Small intestine (tissue), 7 donors: ENCODE data around the gene ACOT11. TPM values are rescaled to one million over a fixed set of nuclear protein-coding genes. Genes with fewer than 3 reads are reported as not detected.

Source experiments
- DNase-seq, 2 donors: peaks; one replicate each; pipeline versions ENCODE4 v3.0.0 to v3.0.0-alpha.2; 2013
- FAIRE-seq: peaks from 2 replicates; lab custom pipeline; 2012; peaks lifted over from hg19 to GRCh38; lab: Jason Lieb, UNC
- H3K27ac ChIP-seq, 3 donors: one replicate each; pipeline ENCODE4 v1.5.1; 2013; ENCODE audit warnings: low read length in 2 of 3, mild to moderate bottlenecking in 2 of 3, control low read depth in 1 of 3, inconsistent platforms in 1 of 3, low read depth in 1 of 3, moderate library complexity in 1 of 3
- H3K27me3 ChIP-seq, 3 donors: one replicate each; pipeline ENCODE4 v1.6.1; 2013; ENCODE audit warnings: low read length in 3 of 3, inconsistent platforms in 1 of 3; ENCODE audit not compliant: control insufficient read depth in 3 of 3, insufficient read depth in 3 of 3
- H3K36me3 ChIP-seq, 3 donors: one replicate each; pipeline ENCODE4 v1.6.1; 2013; ENCODE audit warnings: low read length in 3 of 3, inconsistent platforms in 1 of 3, low read depth in 1 of 3, mild to moderate bottlenecking in 1 of 3, moderate library complexity in 1 of 3; ENCODE audit not compliant: control insufficient read depth in 3 of 3, insufficient read depth in 2 of 3
- H3K4me1 ChIP-seq, 3 donors: one replicate each; pipeline ENCODE4 v1.6.1; 2013; ENCODE audit warnings: low read length in 2 of 3, inconsistent platforms in 1 of 3, low read depth in 1 of 3, mild to moderate bottlenecking in 1 of 3, moderate library complexity in 1 of 3; ENCODE audit not compliant: control insufficient read depth in 3 of 3, insufficient read depth in 2 of 3
- H3K4me3 ChIP-seq, 3 donors: one replicate each; pipeline ENCODE4 v1.5.1; 2013; ENCODE audit warnings: low read length in 3 of 3, control low read depth in 1 of 3, inconsistent platforms in 1 of 3, low read depth in 1 of 3, mild to moderate bottlenecking in 1 of 3, moderate library complexity in 1 of 3
- H3K9me3 ChIP-seq, 2 donors: one replicate each; pipeline ENCODE4 v1.6.1; 2013; ENCODE audit warnings: low read depth in 1 of 2, low read length in 1 of 2; ENCODE audit not compliant: control insufficient read depth in 2 of 2, insufficient read depth in 1 of 2
- WGBS, 3 donors: extraction: QIAGEN DNeasy Blood & Tissue Kit; methylation state at CpG; one replicate each; pipeline ENCODE4 v1.1.7; 2013; 5-methylcytosine and 5-hydroxymethylcytosine counted together
- polyA plus RNA-seq, 4 donors: library from polyadenylated mRNA; stranded (reverse) in 3 of 4; unstranded in 1 of 4; fragments of 200-250 nt in 3 of 4; fragments of 120-200 nt in 1 of 4; gene quantifications; one replicate each; pipeline versions ENCODE4 v1.2.1 to v1.2.3, GENCODE V29; 2013
- donor health status: healthy with polysubstance abuse.
- donor health status: control.
- donor health status: control.
- donor health status: Bipolar disorder and iron deficiency.
- donor health status: healthy.

ACOT11 gene
- polyA plus RNA-seq, 4 donors = 30.4 to 101 (median 46.4) TPM

GRCh38 chr1:54571803-54572541 lies 23.9 kb downstream of the ACOT11 start:
- no peak for DNase-seq
- no peak for FAIRE-seq
- H3K27me3 ChIP-seq = no peaks in the 10 kb centered on the region
- H3K4me1 ChIP-seq = peaks cover 0 to 4% (median 1%) of the 10 kb centered on the region in 3 donors
- H3K27ac ChIP-seq = no peak overlapping the region
- H3K36me3 ChIP-seq = peaks cover 0 to 60% (median 1%) of the 10 kb centered on the region in 3 donors
- no peaks in the 10 kb centered on the region for H3K9me3 ChIP-seq
- WGBS, 3 donors = 64 to 73% (median 72%) methylated on average over 8 of the region's 8 CpGs
- H3K4me3 ChIP-seq = no peak overlapping the region

- H3K4me3 ChIP-seq = no peak overlapping the region
- H3K4me1 ChIP-seq = peaks cover 0 to 4% (median 0%) of the 10 kb centered on the region in 3 donors
- no peaks in the 10 kb centered on the region for H3K9me3 ChIP-seq
- peaks cover 0 to 58% (median 1%) of the 10 kb centered on the region in 3 donors for H3K36me3 ChIP-seq
- FAIRE-seq (no peak), DNase-seq (no peak)
- H3K27ac ChIP-seq = no peak overlapping the region
- no peaks in the 10 kb centered on the region for H3K27me3 ChIP-seq
- WGBS, 3 donors = 68 to 75% (median 74%) methylated on average over 3 of the region's 3 CpGs
Observed at GRCh38 chr1:54572542-54572850, 24.5 kb downstream of the ACOT11 start.

DNA sequence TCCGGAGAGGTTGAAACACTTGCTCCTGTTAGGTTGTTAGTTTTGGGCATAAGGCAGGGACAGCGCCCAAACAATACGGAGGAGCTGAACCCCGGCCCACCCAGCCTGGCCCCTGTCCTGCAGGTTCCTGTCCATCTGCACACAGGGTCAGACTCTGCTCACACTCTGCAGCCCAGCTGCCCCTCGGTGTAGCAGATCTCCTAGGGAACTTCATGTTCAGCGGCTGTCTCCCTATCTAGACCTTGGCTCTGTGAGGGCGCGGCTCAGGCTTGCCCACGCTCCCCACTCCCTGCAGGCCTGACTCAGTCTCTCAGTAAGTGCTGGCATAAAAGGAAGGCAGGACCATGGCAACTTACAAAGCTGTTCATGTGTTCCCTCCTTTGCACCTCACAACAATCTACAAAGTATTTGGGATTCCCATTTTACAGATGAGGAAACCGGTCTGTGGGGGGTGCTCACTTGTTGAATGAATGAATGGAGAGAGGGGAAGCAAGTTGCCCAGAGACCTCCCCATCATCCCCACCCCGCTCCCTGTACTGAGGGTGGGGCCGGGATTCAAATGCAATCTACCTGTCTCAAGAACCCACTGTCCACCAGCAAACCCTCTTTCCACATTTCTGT lies 26.2 kb downstream of the ACOT11 start:
- DNase-seq = peak in 1 of 2 donors; percentile 44
- H3K36me3 ChIP-seq = peaks cover 0 to 50% (median 1%) of the 10 kb centered on the region in 3 donors
- no peaks in the 10 kb centered on the region for H3K27me3 ChIP-seq
- peaks cover 0 to 13% (median 2%) of the 10 kb centered on the region in 3 donors for H3K4me1 ChIP-seq
- FAIRE-seq = no peak
- H3K4me3 ChIP-seq = no peak overlapping the region
- WGBS, 3 donors = 77 to 84% (median 82%) methylated on average over 12 of the region's 12 CpGs
- no peak overlapping the region for H3K27ac ChIP-seq
- no peaks in the 10 kb centered on the region for H3K9me3 ChIP-seq

GRCh38 chr1:54575161-54575560 lies 27.1 kb downstream of the ACOT11 start:
- Histone ChIP-seq H3K4me1 (peaks cover 0 to 22% (median 2%) of the 10 kb centered on the region in 3 donors), H3K36me3 (peaks cover 0 to 50% (median 1%) of the 10 kb centered on the region in 3 donors), H3K9me3 (no peaks in the 10 kb centered on the region), H3K27ac (no peak overlapping the region), H3K27me3 (no peaks in the 10 kb centered on the region), H3K4me3 (no peak overlapping the region)
- no peak for FAIRE-seq
- DNase-seq = no peak
- 89 to 94% (median 93%) methylated on average over 3 of the region's 3 CpGs for WGBS, 3 donors

- Histone ChIP-seq H3K27me3 (no peaks in the 10 kb centered on the region), H3K27ac (no peak overlapping the region), H3K4me1 (peaks cover 0 to 25% (median 2%) of the 10 kb centered on the region in 3 donors), H3K9me3 (no peaks in the 10 kb centered on the region), H3K4me3 (no peak overlapping the region), H3K36me3 (peaks cover 0 to 50% (median 1%) of the 10 kb centered on the region in 3 donors)
- 86 to 94% (median 91%) methylated on average over 8 of the region's 8 CpGs for WGBS, 3 donors
- DNase-seq (peak in 1 of 2 donors; percentile 25), FAIRE-seq (no peak)
Observed at GRCh38 chr1:54575605-54576290, 27.7 kb downstream of the ACOT11 start.

DNA sequence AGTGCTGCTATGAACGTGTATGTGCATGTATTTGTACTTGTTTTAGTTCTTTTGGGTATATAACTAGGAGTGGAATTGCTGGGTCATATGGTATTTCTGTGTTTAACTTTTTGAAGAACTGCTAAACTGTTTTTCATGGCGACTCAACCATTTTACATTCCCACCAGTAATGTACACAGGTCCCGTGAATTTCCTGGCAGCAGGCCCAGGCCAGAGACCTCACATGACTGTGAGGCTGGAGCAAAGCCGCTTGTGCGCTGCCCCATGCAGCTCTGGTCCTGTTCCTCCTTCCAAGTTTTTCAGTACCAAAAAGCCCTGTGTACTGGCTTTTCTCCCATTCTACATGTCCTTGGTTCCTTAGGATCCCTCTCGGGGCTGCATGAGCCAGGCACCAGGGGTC lies 29.6 kb downstream of the ACOT11 start:
- Histone ChIP-seq H3K9me3 (no peaks in the 10 kb centered on the region), H3K27me3 (no peaks in the 10 kb centered on the region), H3K4me3 (no peak overlapping the region), H3K27ac (no peak overlapping the region), H3K4me1 (peaks cover 0 to 33% (median 2%) of the 10 kb centered on the region in 3 donors), H3K36me3 (peaks cover 0 to 58% (median 1%) of the 10 kb centered on the region in 3 donors)
- WGBS, 3 donors = 48 to 70% (median 57%) methylated on average over 6 of the region's 6 CpGs
- peak in 1 of 2 donors; percentile 82 for DNase-seq
- no peak for FAIRE-seq

DNA sequence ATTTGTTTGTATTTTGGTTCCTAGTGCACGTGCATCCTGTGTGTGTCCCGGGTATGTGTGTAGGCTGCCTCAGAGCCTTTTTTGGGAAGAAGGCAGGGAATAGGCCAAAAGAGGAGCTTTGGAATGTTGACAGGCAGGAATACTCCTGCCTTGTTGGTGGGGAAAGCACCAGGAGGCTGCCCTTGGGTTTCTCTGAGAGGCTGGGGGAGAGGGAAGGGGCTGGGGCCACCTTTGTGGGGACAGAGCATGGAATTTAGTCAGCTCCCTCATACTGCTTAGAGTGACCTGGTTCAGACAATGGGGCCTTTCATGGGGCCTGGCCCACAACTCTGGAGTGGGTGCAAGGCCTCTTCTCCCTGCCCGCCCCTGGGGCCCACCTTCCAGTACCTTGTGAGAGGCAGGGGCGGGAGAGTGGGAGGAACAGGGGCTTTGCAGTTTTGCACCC lies 31.3 kb downstream of the ACOT11 start:
- H3K27ac ChIP-seq = peak overlapping the region in 2 of 3 donors; percentile 5 to 33
- no peak overlapping the region for H3K4me3 ChIP-seq
- peaks cover 0 to 63% (median 0%) of the 10 kb centered on the region in 3 donors for H3K36me3 ChIP-seq
- WGBS, 3 donors = 67 to 87% (median 87%) methylated on average over 4 of the region's 4 CpGs
- H3K27me3 ChIP-seq = no peaks in the 10 kb centered on the region
- DNase-seq (peak in 1 of 2 donors; percentile 30), FAIRE-seq (no peak)
- H3K4me1 ChIP-seq = peaks cover 0 to 33% (median 0%) of the 10 kb centered on the region in 3 donors
- no peaks in the 10 kb centered on the region for H3K9me3 ChIP-seq

DNA sequence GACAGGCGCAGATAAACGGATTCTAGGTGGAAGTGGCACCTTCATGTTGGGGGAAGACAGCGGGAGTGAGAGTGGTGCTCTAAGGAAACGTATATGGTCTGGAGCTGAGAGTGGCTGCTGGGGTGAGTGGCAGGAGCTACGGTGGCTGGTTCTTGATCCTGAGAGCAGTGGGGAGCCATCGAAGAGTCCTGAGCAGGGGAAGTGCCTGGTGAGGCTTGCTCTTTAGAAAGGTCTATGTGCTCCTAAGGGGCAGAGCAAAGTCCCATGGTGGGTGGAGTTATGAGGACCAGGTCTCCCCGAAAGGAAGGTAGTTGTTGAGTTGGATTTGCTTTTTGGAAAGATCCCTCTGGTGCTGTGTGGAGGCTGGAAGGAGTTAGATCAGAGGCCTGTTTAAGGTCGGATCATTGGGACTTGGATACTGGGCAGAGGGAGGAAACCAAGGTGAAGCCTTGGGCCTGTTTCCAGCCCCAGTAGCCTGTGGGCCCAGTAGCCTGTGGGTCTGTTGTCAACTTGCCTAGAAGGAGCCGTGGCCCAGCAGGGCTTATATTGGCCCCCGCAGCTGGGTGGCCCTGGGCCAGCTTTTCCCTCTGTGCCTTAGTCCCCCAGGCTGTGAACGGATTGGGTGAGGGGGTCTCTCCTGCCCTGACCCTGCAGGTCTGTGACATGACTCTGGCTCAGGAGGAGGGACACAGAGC lies 33.0 kb downstream of the ACOT11 start:
- no peak for FAIRE-seq

More for the DNA sequence above, 33.0 kb downstream of the ACOT11 start:
- 65 to 83% (median 72%) methylated on average over 11 of the region's 11 CpGs for WGBS, 3 donors
- Histone ChIP-seq H3K36me3 (peaks cover 0 to 68% (median 0%) of the 10 kb centered on the region in 3 donors), H3K4me1 (peaks cover 0 to 33% (median 0%) of the 10 kb centered on the region in 3 donors), H3K4me3 (no peak overlapping the region), H3K27ac (peak overlapping the region in 1 of 3 donors; percentile 21), H3K9me3 (no peaks in the 10 kb centered on the region), H3K27me3 (no peaks in the 10 kb centered on the region)
- DNase-seq = no peak
